HUES6 (cell line): Measurements from ENCODE around the gene SMYD1.

ENCODE experiments used
- H3K27ac ChIP-seq: 2 replicates; pipeline ENCODE4 v1.7.0; 2013; ENCODE audit warnings: low read depth, mild to moderate bottlenecking, low read length, inconsistent platforms
- H3K27me3 ChIP-seq: 2 replicates; pipeline ENCODE4 v1.6.1; 2013; ENCODE audit warnings: low read length; ENCODE audit not compliant: control insufficient read depth, insufficient read depth
- H3K36me3 ChIP-seq: 2 replicates; pipeline ENCODE4 v1.6.1; 2013; ENCODE audit warnings: low read length; ENCODE audit not compliant: control insufficient read depth, insufficient read depth
- H3K4me1 ChIP-seq: 2 replicates; pipeline ENCODE4 v1.6.1; 2013; ENCODE audit warnings: low read length; ENCODE audit not compliant: control insufficient read depth, insufficient read depth
- H3K4me3 ChIP-seq: 2 replicates; pipeline ENCODE4 v1.5.1; 2013; ENCODE audit warnings: low read depth, low read length
- H3K9ac ChIP-seq: one replicate; pipeline ENCODE4 v1.6.1; 2013; ENCODE audit warnings: mild to moderate bottlenecking, low read length
- H3K9me3 ChIP-seq: 2 replicates; pipeline ENCODE4 v1.6.1; 2013; ENCODE audit warnings: low read depth, low read length; ENCODE audit not compliant: control insufficient read depth, insufficient read depth

The SMYD1 gene

GRCh38 chr2:88129313-88129959, 61.8 kb downstream of the SMYD1 start:
- H3K4me1 ChIP-seq: no peaks in the 10 kb centered on the region
- H3K27me3 ChIP-seq: peaks cover 7% of the 10 kb centered on the region; the same call in 1 of the 2 replicates
- H3K9me3 ChIP-seq: no peaks in the 10 kb centered on the region
- no peak overlapping the region for H3K27ac ChIP-seq
- no peaks in the 10 kb centered on the region for H3K36me3 ChIP-seq
- H3K4me3 ChIP-seq: no peak overlapping the region
- no peak overlapping the region for H3K9ac ChIP-seq

- Histone ChIP-seq H3K9me3 (no peaks in the 10 kb centered on the region), H3K4me3 (no peak overlapping the region), H3K4me1 (no peaks in the 10 kb centered on the region), H3K27me3 (peaks cover 7% of the 10 kb centered on the region; the same call in 1 of the 2 replicates), H3K9ac (no peak overlapping the region), H3K36me3 (no peaks in the 10 kb centered on the region), H3K27ac (no peak overlapping the region)
Observed at GRCh38 chr2:88131201-88131998, 63.8 kb downstream of the SMYD1 start.

GRCh38 chr2:88131999-88132368, 64.4 kb downstream of the SMYD1 start:
- no peaks in the 10 kb centered on the region for H3K4me1 ChIP-seq
- no peak overlapping the region for H3K27ac ChIP-seq
- peaks cover 9% of the 10 kb centered on the region; the same call in 1 of the 2 replicates for H3K27me3 ChIP-seq

GRCh38 chr2:88133875-88134274, 66.2 kb downstream of the SMYD1 start:
- Histone ChIP-seq H3K4me1 (no peaks in the 10 kb centered on the region), H3K9me3 (no peaks in the 10 kb centered on the region), H3K27ac (no peak overlapping the region), H3K9ac (no peak overlapping the region), H3K27me3 (peaks cover 9% of the 10 kb centered on the region; the same call in 1 of the 2 replicates), H3K36me3 (no peaks in the 10 kb centered on the region), H3K4me3 (no peak overlapping the region)

More at GRCh38 chr2:88131999-88132368, 64.4 kb downstream of the SMYD1 start:
- Histone ChIP-seq H3K4me3 (no peak overlapping the region), H3K9ac (no peak overlapping the region), H3K9me3 (no peaks in the 10 kb centered on the region), H3K36me3 (no peaks in the 10 kb centered on the region)

- H3K27ac ChIP-seq: no peak overlapping the region
- no peaks in the 10 kb centered on the region for H3K36me3 ChIP-seq
- H3K4me1 ChIP-seq: no peaks in the 10 kb centered on the region
- H3K9ac ChIP-seq: no peak overlapping the region
- peaks cover 12% of the 10 kb centered on the region; the same call in 1 of the 2 replicates for H3K27me3 ChIP-seq
- no peaks in the 10 kb centered on the region for H3K9me3 ChIP-seq
- H3K4me3 ChIP-seq: no peak overlapping the region
Observed at GRCh38 chr2:88136817-88137216, 69.2 kb downstream of the SMYD1 start.

- Histone ChIP-seq H3K9ac (no peak overlapping the region), H3K9me3 (no peaks in the 10 kb centered on the region), H3K4me1 (no peaks in the 10 kb centered on the region), H3K4me3 (no peak overlapping the region), H3K27ac (no peak overlapping the region), H3K36me3 (no peaks in the 10 kb centered on the region), H3K27me3 (peaks cover 12% of the 10 kb centered on the region; the same call in 1 of the 2 replicates)
Observed at GRCh38 chr2:88137833-88138232, 70.2 kb downstream of the SMYD1 start.

- H3K4me1 ChIP-seq: no peaks in the 10 kb centered on the region
- H3K36me3 ChIP-seq: no peaks in the 10 kb centered on the region
- no peak overlapping the region for H3K4me3 ChIP-seq
- H3K9ac ChIP-seq: no peak overlapping the region
- H3K9me3 ChIP-seq: no peaks in the 10 kb centered on the region
- H3K27me3 ChIP-seq: peaks cover 12% of the 10 kb centered on the region; the same call in 1 of the 2 replicates
- H3K27ac ChIP-seq: no peak overlapping the region
Observed at GRCh38 chr2:88139203-88139702, 71.6 kb downstream of the SMYD1 start.

GRCh38 chr2:88139804-88140203, 72.2 kb downstream of the SMYD1 start:
- H3K9me3 ChIP-seq: no peaks in the 10 kb centered on the region
- no peak overlapping the region for H3K9ac ChIP-seq
- peaks cover 12% of the 10 kb centered on the region; the same call in 1 of the 2 replicates for H3K27me3 ChIP-seq

GRCh38 chr2:88141952-88142351, 74.3 kb downstream of the SMYD1 start:
- Histone ChIP-seq H3K36me3 (no peaks in the 10 kb centered on the region), H3K27me3 (0 out of 2 replicates have a peak, but pooled peaks cover 3% of the 10 kb centered on the region), H3K4me1 (no peaks in the 10 kb centered on the region), H3K9me3 (no peaks in the 10 kb centered on the region), H3K4me3 (no peak overlapping the region), H3K27ac (no peak overlapping the region), H3K9ac (no peak overlapping the region)

More at GRCh38 chr2:88139804-88140203, 72.2 kb downstream of the SMYD1 start:
- Histone ChIP-seq H3K4me1 (no peaks in the 10 kb centered on the region), H3K36me3 (no peaks in the 10 kb centered on the region), H3K27ac (no peak overlapping the region), H3K4me3 (no peak overlapping the region)

- Histone ChIP-seq H3K27ac (no peak overlapping the region), H3K36me3 (no peaks in the 10 kb centered on the region), H3K9ac (no peak overlapping the region), H3K4me1 (no peaks in the 10 kb centered on the region), H3K4me3 (no peak overlapping the region), H3K9me3 (peaks cover 9% of the 10 kb centered on the region; the same call in 1 of the 2 replicates), H3K27me3 (0 out of 2 replicates have a peak, but pooled peaks cover under 1% of the 10 kb centered on the region)
Observed at GRCh38 chr2:88144271-88144670, 76.6 kb downstream of the SMYD1 start.
